Measurements from ENCODE around the gene ISG15.
A peak's percentile ranks its signal among the peaks of the same experiment; 100 is the strongest.

ISG15 gene

GRCh38 chr1:1013105-1013921, at the start of gene ISG15:
ISG15 (plus strand) TSS chr1:1013497; CDS start chr1:1013574, 77 bp downstream.
- peak within 1 kb of the TSS; percentile 100 for H3K4me3 ChIP-seq (ENCODE audit: low read depth, low read length)
- no peak for TF ChIP-seq CTCF (IDR thresholded peaks at IDR 0.05; ENCODE audit: low read depth, low read length, missing control alignments)
- DNase-seq (ENCODE audit: low read depth): peak; percentile 72

GRCh38 chr1:963746-964525, 49.4 kb upstream of the ISG15 start:
- H3K4me3 ChIP-seq (ENCODE audit: low read depth, low read length): no peak overlapping the region
- DNase-seq (ENCODE audit: low read depth): no peak
- TF ChIP-seq CTCF (IDR thresholded peaks at IDR 0.05; ENCODE audit: low read depth, low read length, missing control alignments): no peak

GRCh38 chr1:964691-965525, 48.4 kb upstream of the ISG15 start:
- no peak for TF ChIP-seq CTCF (IDR thresholded peaks at IDR 0.05; ENCODE audit: low read depth, low read length, missing control alignments)
- H3K4me3 ChIP-seq (ENCODE audit: low read depth, low read length): no peak overlapping the region
- no peak for DNase-seq (ENCODE audit: low read depth)

GRCh38 chr1:965526-966134, 47.7 kb upstream of the ISG15 start:
- H3K4me3 ChIP-seq (ENCODE audit: low read depth, low read length): no peak overlapping the region
- no peak for TF ChIP-seq CTCF (IDR thresholded peaks at IDR 0.05; ENCODE audit: low read depth, low read length, missing control alignments)
- DNase-seq (ENCODE audit: low read depth): no peak

- peak within 1 kb of the TSS; percentile 61 for H3K4me3 ChIP-seq (ENCODE audit: low read depth, low read length)
- no peak for TF ChIP-seq CTCF (IDR thresholded peaks at IDR 0.05; ENCODE audit: low read depth, low read length, missing control alignments)
- no peak for DNase-seq (ENCODE audit: low read depth)
Observed at GRCh38 chr1:966135-966703, 47.1 kb upstream of the ISG15 start, which contains the start of gene PLEKHN1. PLEKHN1 (plus strand) TSS chr1:966482; CDS start chr1:966532, 50 bp downstream.

All from GM12864 (cell line).